ENCODE results near the gene MACROD2. TPM values are rescaled to one million over a fixed set of nuclear protein-coding genes. Genes with fewer than 3 reads are reported as not detected.
"Not testable (repeated sequence)": the region's sequence is repeated elsewhere in the genome, so short reads cannot be mapped to it uniquely, and the experiment has no call there.

The MACROD2 gene
- total RNA-seq, 4 donors from 2014 or later = 2.1 to 28.1 (median 12.6) TPM

DNA sequence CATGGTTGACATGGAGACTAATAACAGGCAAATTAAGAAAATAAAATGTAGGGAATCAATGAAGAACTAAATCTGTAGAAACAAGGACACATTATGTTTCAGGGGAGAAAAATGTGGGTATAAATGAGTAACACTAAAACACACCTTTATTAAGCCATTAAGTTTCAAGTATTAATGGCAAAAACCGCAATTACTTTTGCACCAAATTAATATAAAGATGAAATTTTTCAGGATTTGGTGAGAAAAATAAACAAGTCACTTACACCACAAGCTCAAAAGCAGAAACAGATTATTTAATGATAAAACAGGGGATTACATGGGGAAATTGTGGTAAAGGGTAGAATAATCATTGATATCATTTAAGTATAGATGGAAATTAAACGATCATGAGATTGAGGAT, 1135.9 kb downstream of the MACROD2 start:
- H3K27me3 ChIP-seq = no peaks in the 10 kb centered on the region
- TF ChIP-seq, protein P1, sequence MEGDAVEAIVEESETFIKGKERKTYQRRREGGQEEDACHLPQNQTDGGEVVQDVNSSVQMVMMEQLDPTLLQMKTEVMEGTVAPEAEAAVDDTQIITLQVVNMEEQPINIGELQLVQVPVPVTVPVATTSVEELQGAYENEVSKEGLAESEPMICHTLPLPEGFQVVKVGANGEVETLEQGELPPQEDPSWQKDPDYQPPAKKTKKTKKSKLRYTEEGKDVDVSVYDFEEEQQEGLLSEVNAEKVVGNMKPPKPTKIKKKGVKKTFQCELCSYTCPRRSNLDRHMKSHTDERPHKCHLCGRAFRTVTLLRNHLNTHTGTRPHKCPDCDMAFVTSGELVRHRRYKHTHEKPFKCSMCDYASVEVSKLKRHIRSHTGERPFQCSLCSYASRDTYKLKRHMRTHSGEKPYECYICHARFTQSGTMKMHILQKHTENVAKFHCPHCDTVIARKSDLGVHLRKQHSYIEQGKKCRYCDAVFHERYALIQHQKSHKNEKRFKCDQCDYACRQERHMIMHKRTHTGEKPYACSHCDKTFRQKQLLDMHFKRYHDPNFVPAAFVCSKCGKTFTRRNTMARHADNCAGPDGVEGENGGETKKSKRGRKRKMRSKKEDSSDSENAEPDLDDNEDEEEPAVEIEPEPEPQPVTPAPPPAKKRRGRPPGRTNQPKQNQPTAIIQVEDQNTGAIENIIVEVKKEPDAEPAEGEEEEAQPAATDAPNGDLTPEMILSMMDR (IDR thresholded peaks at IDR 0.05) = no peak
- TF ChIP-seq POLR2A (IDR thresholded peaks at IDR 0.05) = no peak
- intact Hi-C loops (cut with DNase I; ENCODE audit: low total_unique reads) = no loop called here
- H3K27ac ChIP-seq = no peak overlapping the region
- H3K4me1 ChIP-seq = no peaks in the 10 kb centered on the region
- H3K9me3 ChIP-seq = no peaks in the 10 kb centered on the region
- H3K4me3 ChIP-seq = no peak overlapping the region
- no peak for DNase-seq
- no peaks in the 10 kb centered on the region for H3K36me3 ChIP-seq

DNA sequence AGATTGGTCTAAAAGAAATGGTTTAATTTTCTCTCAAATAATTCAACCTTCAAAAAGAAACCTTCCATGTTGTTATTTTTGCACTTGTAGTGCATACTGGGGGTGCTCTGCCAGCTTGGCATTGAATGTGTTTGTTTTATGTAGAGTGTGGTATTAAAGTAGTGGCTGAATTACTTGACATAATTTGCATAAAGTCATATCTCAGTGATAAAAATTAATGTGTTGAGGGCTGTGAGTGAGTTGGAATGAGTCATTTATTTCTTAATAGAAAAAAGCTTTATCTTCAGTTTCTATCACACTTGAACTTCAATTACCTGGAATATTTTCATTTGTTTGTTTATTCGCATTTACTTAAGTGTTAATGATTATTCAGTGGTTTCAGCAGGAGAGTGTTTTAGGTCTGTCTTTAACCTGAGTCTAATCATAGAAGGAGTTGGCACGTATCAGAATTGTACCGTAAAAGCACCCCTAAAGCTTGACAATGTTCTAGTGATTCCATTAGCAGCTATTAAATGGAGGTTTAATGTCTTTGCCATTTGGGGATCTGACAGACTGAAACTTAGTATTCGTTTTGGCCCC, 1143.3 kb downstream of the MACROD2 start:
- no peak for TF ChIP-seq POLR2A (IDR thresholded peaks at IDR 0.05)
- TF ChIP-seq, protein P1 (IDR thresholded peaks at IDR 0.05) = no peak
- DNase-seq = no peak
- Histone ChIP-seq H3K4me3 (no peak overlapping the region), H3K27me3 (no peaks in the 10 kb centered on the region), H3K9me3 (no peaks in the 10 kb centered on the region), H3K27ac (no peak overlapping the region), H3K36me3 (no peaks in the 10 kb centered on the region), H3K4me1 (no peaks in the 10 kb centered on the region)
- intact Hi-C loops (cut with DNase I; ENCODE audit: low total_unique reads) = no loop called here

DNA sequence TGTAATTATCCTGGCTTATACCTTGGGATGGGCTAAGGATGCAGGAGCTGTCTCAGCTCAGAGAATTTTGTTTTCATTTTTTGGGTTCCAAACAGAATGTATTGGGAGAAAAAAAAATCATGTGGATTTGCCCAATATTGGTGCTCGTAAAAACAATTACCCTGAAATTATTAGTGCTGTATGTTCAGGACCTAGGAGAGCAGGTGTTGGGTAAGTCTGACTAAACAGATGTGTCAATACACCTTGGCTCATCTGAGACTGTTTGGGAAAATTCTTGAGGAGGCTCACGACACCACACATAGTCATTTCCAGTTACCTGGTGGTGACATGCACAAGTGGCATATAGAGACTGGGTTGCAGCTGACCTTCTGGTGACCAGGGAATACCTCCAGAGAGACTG, 1144.2 kb downstream of the MACROD2 start:
- no peaks in the 10 kb centered on the region for H3K27me3 ChIP-seq
- no peaks in the 10 kb centered on the region for H3K9me3 ChIP-seq
- no peak overlapping the region for H3K27ac ChIP-seq
- TF ChIP-seq, protein P1 (IDR thresholded peaks at IDR 0.05) = no peak
- no peak for TF ChIP-seq POLR2A (IDR thresholded peaks at IDR 0.05)
- no peak for DNase-seq
- H3K36me3 ChIP-seq = no peaks in the 10 kb centered on the region
- no peaks in the 10 kb centered on the region for H3K4me1 ChIP-seq
- H3K4me3 ChIP-seq = no peak overlapping the region
- intact Hi-C loops (cut with DNase I; ENCODE audit: low total_unique reads) = no loop called here

DNA sequence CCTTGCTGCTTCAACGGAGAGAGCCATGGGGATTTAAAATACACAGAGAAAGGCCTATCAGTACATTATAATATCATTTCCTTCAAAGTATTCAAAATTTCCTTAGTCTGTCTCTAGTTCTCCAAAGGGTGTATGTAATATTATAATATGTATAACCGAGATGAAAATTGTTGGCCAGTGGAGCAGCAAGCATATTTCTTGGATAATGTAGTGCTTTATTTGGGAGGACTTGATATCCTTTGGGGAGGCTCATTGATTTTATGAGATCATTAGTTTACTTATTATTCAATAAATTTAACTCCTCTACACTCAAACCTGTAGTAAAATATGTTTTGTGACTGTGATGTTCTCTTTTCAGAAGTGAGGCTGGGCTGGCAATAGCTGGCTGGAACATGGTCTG, 1145.0 kb downstream of the MACROD2 start:
- DNase-seq = no peak
- intact Hi-C loops (cut with DNase I; ENCODE audit: low total_unique reads) = no loop called here

DNA sequence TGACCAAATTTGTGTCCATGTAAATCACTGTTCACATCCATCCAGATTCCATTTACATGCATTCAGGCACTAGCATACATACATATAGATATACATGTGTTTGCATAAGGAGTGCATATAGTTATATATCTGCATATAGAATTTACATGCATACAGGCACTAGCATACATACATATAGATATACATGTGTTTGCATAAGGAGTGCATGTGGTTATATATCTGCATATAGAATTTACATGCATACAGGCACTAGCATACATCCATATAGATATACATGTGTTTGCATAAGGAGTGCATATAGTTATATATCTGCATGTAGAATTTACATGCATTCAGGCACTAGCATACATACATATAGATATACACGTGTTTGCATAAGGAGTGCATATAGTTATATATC, 1145.6 kb downstream of the MACROD2 start:
- H3K9me3 ChIP-seq; DNase-seq; H3K4me3 ChIP-seq; intact Hi-C loops (cut with DNase I; ENCODE audit: low total_unique reads); H3K27ac ChIP-seq; H3K36me3 ChIP-seq; H3K4me1 ChIP-seq; H3K27me3 ChIP-seq: not testable (repeated sequence)

More for the DNA sequence above, 1145.0 kb downstream of the MACROD2 start:
- Histone ChIP-seq H3K4me3 (no peak overlapping the region), H3K27me3 (no peaks in the 10 kb centered on the region), H3K4me1 (no peaks in the 10 kb centered on the region), H3K36me3 (no peaks in the 10 kb centered on the region), H3K9me3 (no peaks in the 10 kb centered on the region), H3K27ac (no peak overlapping the region)
- TF ChIP-seq, protein P1 (IDR thresholded peaks at IDR 0.05) = no peak
- TF ChIP-seq POLR2A (IDR thresholded peaks at IDR 0.05) = no peak

DNA sequence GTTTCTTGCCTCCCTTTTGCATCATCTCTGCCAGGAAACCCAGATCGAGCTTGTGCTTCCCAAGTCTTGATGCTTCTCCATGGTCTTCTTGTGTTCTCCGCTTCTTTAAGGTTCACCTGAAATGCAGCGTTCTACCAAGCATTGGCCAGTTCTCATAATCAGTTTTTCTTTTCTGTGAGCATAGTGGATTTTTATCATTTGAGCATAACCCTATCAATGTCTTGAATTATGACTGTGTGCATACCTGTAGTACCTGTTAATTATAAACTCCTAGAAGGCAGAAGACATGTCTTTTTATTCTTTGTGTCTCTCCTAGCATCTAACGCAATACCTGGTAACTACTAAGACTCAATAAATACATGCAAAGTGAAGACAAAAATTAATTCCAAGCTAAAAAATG, 1146.5 kb downstream of the MACROD2 start:
- TF ChIP-seq POLR2A (IDR thresholded peaks at IDR 0.05) = no peak
- TF ChIP-seq, protein P1 (IDR thresholded peaks at IDR 0.05) = no peak
- H3K27me3 ChIP-seq = no peaks in the 10 kb centered on the region
- H3K36me3 ChIP-seq = no peaks in the 10 kb centered on the region
- no peak for DNase-seq
- intact Hi-C loops (cut with DNase I; ENCODE audit: low total_unique reads) = no loop called here
- no peak overlapping the region for H3K27ac ChIP-seq
- H3K4me1 ChIP-seq = no peaks in the 10 kb centered on the region
- H3K9me3 ChIP-seq = no peaks in the 10 kb centered on the region
- H3K4me3 ChIP-seq = no peak overlapping the region

All from uterus (tissue), 4 donors.